Effector CD4-positive, alpha-beta T cell (primary cell): ENCODE results near the gene CRIM1.

Source experiments
- DNase-seq: peaks from one replicate; pipeline ENCODE4 v3.0.0-alpha.2; 2020

The CRIM1 gene

GRCh38 chr2:36456227-36457175 lies 100.9 kb downstream of the CRIM1 start:
- DNase-seq: no peak

- DNase-seq: no peak
These were observed 102.5 kb downstream of the CRIM1 start for GRCh38 chr2:36458106-36458505.

GRCh38 chr2:36459725-36460137 lies 104.2 kb downstream of the CRIM1 start:
- DNase-seq: no peak

- DNase-seq: no peak
These were observed 105.6 kb downstream of the CRIM1 start for GRCh38 chr2:36461039-36461681.

- no peak for DNase-seq
These were observed 106.8 kb downstream of the CRIM1 start for GRCh38 chr2:36462311-36462935.

GRCh38 chr2:36463365-36463764 lies 107.8 kb downstream of the CRIM1 start:
- no peak for DNase-seq

GRCh38 chr2:36464006-36464721 lies 108.6 kb downstream of the CRIM1 start:
- no peak for DNase-seq

- DNase-seq: no peak
These were observed 110.6 kb downstream of the CRIM1 start for GRCh38 chr2:36466135-36466534.

GRCh38 chr2:36468463-36469105 lies 113.0 kb downstream of the CRIM1 start:
- DNase-seq: no peak

- DNase-seq: no peak
These were observed 113.5 kb downstream of the CRIM1 start for GRCh38 chr2:36469106-36469477.

GRCh38 chr2:36469710-36470109 lies 114.1 kb downstream of the CRIM1 start:
- no peak for DNase-seq

- DNase-seq: no peak
These were observed 117.7 kb downstream of the CRIM1 start for GRCh38 chr2:36473230-36473629.

- no peak for DNase-seq
These were observed 120.8 kb downstream of the CRIM1 start for GRCh38 chr2:36476411-36476810.

GRCh38 chr2:36477315-36477714 lies 121.7 kb downstream of the CRIM1 start:
- DNase-seq: no peak

GRCh38 chr2:36477746-36478145 lies 122.2 kb downstream of the CRIM1 start:
- no peak for DNase-seq

- DNase-seq: no peak
These were observed 122.8 kb downstream of the CRIM1 start for GRCh38 chr2:36478332-36478738.

- no peak for DNase-seq
These were observed 123.4 kb downstream of the CRIM1 start for GRCh38 chr2:36478999-36479398.

- no peak for DNase-seq
These were observed 123.8 kb downstream of the CRIM1 start for GRCh38 chr2:36479406-36479805.

- no peak for DNase-seq
These were observed 124.5 kb downstream of the CRIM1 start for GRCh38 chr2:36480028-36480427.

- no peak for DNase-seq
These were observed 125.1 kb downstream of the CRIM1 start for GRCh38 chr2:36480636-36481035.

- DNase-seq: no peak
These were observed 126.1 kb downstream of the CRIM1 start for GRCh38 chr2:36481709-36482108.

GRCh38 chr2:36482576-36483214 lies 127.1 kb downstream of the CRIM1 start:
- no peak for DNase-seq
